NCI-H146 treated with DMSO at 0.1 percent for 48 hours (cell line): ENCODE measurements around the gene OR10P1.
A peak's percentile ranks its signal among the peaks of the same experiment; 100 is the strongest.

Experiments used
- DNase-seq: peaks from one replicate; lab custom pipeline; 2025; ENCODE audit not compliant: unreplicated experiment; lab: John Stamatoyannopoulos, UW

Gene OR10P1

GRCh38 chr12:55651299-55651683, 14.6 kb downstream of the OR10P1 start:
- DNase-seq: no peak

DNA sequence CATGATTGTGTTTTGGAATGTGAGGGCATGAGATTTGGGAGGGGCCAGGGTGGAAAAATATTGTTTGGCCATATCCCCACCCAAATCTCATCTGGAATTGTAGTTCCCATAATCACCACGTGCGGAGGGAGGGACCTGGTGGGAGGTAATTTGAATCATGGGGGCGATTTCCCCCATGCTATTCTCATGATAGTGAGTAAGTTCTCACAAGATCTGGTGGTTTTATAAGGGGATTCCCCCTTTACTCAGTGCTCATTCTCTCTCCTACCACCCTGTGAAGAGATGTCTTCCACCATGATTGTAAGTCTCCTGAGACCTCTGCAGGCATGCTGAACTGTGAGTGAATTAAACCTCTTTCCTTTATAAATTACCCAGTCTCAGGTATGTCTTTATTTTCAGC, 15.7 kb downstream of the OR10P1 start:
- DNase-seq: no peak

- DNase-seq: no peak
These were observed 16.3 kb downstream of the OR10P1 start for GRCh38 chr12:55653031-55653430.

DNA sequence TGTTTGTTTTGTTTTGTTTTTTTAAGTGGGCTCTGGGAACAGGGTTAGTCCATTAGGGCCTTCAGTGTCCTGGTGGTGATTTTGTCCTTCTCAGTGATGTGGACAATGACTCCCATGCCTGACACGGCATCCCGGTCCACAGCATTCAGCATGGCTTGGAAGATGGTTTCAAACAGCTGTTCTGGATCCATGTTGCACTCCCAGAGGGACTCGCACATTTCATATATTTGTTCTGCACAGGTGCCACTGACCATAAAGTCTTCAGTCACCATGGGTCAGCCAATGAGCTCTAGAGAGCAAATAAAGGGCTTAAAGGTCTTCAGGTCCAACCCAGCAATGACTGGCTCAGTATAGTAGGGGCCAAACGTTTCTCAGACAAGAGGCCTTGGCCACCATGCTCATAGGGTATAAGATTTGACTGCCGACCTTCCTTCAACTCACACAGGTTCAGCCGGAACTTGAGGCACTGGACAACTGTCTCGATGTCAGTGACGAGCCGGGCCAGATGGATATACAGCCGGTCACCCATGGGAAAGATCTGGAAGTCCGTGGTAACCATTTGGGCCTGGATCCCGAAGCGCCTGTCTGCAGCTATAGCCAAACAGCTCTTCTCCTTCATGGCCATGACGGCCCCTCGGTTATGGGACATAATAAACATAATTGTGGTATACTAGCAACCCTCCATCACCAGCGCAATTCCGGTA, 18.0 kb downstream of the OR10P1 start:
- no peak for DNase-seq

GRCh38 chr12:55657212-55657611, 20.5 kb downstream of the OR10P1 start:
- DNase-seq: no peak

DNA sequence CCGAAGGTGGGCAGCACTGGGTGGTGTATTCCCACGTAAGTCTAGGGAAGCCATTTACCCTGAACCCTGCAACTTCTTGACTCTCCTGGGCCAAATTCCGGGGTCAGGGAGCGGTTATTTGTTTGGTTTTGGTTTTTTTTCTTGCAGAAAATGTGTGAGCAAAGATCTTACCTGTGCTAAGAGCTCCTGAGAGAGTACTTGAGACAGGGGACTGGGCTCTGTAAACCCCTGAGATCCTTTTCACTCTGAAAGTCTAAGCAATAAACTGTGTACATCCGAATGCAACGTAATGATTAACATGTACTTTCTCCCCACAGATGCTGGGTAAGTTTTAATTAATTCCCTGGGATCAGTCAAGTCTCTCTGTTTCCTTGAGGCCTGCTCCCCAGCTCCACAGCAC, 21.5 kb downstream of the OR10P1 start:
- DNase-seq: no peak

DNA sequence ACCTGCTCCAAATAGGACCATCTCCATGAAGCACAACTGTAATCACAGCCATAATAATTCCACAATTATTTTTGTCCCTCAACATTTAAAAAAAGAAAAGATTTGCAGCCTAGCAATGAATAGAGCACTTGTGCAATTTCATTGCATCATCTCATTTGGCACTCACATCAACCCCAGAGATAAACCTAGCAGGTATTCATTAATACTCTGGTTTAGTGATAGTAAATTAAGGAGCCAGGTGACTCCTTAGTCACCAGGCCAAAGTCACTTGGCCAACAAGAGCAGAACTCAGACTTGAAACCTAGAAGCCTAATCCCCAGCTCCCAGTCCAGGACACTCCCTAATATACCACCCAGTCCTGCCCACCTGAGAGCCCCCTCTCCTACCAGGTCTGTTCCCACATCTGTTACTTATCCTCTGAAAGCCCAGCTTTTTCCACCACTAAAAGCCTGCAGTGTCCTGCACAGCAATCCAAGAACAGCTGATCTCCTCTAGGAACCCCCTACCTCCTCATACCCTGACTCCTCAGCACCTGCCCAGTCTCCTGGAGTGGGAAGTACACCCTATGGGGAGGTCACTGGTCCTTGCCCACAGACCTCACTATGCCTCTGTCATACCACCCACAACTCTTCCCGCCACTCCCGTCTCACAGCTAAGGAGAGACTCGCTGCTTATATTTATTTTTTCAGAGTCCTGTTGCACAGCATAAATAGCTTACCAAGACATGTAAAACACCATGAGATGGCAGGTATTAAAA, 22.1 kb downstream of the OR10P1 start:
- DNase-seq: no peak

DNA sequence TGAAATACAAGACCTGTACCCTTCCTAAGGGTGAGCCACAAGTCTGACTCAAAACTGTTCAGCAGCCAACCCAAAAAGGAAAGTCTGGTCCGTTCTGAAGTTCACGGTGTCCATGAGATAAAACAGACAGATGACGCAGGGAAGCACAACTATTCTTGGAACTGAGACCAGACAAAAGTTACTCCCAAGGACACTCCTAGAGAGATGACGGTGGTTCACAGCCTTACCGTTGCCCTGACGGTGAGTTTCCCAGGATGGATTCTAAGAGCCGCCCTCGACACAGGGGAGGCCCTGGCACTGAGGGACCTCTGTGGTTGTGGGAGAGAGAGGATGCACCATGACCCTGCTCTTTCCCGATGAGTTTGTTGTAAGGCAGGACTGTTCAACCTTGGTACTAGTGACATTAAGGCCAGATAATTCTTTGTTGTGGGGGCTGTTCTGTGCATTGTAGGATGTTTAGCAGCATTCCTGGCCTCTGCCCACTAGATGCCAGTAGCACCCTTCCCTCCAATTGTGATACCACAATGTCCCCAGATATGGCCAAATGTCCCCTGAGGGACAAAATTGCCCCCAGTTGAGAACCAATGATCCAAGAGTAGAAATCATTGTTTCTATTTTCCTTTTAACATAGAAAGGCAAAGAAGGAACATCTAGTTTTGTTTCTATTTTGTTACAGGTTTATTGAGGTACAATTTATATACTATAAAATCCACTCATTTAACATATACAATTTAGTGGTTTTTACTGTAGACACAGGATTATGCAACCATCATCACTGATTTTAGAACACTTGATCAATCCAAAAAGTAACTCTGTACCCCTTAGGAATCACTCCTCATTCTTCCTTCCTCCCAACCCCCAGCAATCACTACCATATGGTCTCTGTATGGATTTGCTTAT, 23.0 kb downstream of the OR10P1 start:
- peak; percentile 7 for DNase-seq

DNA sequence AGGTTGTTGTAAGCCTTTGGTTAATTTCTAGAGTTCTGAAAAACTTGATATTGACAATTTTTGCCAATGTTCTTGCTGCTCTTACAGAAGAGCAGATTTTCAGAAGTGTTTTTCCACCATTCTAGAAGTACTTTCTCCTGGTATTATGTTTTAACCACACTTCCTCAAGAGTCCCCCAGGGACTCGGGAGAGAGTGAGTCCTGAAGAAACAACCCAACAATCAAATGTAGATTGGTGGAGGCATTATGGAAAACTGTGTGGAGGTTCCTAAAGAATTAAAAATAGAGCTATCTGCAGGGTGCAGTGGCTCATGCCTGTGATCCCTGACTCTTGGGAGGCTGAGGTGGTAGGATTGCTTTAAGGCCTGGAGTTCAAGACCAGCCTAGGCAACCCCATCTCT, 26.7 kb downstream of the OR10P1 start:
- no peak for DNase-seq

DNA sequence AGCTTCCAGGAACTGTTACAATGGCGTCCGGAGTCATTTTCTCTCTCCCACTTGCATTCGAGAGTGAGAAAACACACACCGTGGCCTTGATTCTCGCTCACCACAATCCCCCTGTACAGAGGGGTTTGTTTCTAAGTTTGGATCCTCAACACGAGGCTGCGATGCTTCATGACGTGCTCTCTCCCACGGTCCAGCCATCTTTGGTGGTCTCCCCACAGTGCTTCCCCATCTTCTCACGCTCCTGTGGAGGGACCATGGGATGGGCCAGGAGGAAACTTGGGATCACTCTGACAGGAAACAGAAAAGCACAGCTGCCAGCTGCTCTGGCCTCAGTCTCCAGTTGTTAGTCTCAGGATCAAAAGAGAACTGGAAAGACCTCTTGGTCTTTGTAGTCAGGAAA, 28.1 kb downstream of the OR10P1 start:
- no peak for DNase-seq

DNA sequence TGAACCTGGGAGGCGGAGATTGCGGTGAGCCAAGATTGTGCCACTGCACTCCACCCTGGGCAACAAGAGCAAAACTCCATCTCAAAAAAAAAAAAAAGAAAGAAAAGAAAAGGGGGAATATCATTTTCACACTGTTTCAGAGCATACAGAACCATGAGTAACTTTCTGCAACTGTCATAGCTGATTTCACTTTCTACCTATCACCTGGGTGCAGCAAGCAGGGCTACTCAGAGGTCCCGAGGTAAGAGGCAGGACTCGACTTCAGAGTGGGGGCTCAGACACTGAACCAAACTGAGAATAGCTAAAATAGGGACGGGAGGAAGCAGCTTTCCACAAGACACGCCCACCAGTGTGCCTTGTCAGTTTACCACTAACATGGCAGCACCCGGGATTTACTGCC, 29.8 kb downstream of the OR10P1 start:
- no peak for DNase-seq

DNA sequence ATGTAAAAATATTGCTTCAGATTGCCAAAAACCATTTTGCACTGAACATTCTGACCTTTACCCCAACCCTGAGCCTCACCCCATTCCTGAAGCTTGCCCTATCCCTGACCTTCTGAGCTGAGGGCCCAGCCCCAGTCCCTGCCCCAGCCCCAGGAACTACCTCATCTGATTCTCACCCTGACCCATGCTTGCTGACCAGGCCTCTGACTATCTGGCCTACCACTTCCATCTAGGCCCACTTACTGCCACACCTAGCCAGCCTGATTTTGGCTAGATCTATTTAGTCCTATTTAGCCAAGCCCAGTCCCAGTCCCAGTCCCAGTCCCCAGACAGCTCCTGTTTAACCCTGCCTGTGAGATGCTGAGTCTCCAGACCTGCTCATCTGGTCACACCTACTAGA, 33.6 kb downstream of the OR10P1 start:
- no peak for DNase-seq

- DNase-seq: no peak
These were observed 35.1 kb downstream of the OR10P1 start for GRCh38 chr12:55671746-55672145.

- DNase-seq: no peak
These were observed 36.9 kb downstream of the OR10P1 start for GRCh38 chr12:55673638-55674037.

DNA sequence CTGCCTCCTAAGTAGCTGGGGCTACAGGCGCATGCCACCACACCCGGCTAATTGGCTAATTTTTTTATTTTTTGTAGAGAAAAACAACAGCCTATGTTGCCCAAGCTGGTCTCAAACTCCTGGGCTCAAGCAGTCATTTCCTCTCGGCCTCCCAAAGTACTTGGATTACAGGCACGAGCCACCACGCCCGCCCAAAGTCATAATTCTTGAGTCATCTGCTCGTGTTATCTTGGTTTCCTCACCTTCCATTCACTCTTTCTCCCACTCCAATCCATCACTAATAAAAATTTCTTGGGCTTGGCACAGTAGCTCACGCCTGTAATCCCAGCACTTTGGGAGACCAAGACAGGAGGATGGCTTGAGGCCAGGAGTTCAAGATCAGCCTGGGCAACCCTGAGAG, 39.0 kb downstream of the OR10P1 start:
- DNase-seq: no peak

- DNase-seq: no peak
These were observed 40.0 kb downstream of the OR10P1 start for GRCh38 chr12:55676707-55677106.

DNA sequence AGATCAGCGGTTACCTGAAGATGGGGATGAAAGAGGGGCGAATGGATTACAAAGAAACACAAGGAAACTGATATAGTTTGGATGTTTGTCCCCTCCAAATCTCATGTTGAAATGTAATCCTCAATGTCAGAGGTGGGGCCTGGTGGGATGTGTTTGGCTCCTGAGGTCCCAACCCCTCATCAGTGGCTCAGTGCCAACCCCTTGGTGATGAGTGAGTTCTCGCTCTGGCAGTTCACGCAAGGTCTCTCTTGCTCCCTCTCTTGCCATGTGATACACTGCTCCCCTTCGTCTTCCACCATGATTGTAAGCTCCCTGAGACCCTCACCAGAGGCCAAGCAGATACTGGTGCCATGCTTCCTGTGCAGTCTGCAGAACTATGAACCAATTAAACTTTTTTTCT, 43.0 kb downstream of the OR10P1 start:
- DNase-seq: no peak

DNA sequence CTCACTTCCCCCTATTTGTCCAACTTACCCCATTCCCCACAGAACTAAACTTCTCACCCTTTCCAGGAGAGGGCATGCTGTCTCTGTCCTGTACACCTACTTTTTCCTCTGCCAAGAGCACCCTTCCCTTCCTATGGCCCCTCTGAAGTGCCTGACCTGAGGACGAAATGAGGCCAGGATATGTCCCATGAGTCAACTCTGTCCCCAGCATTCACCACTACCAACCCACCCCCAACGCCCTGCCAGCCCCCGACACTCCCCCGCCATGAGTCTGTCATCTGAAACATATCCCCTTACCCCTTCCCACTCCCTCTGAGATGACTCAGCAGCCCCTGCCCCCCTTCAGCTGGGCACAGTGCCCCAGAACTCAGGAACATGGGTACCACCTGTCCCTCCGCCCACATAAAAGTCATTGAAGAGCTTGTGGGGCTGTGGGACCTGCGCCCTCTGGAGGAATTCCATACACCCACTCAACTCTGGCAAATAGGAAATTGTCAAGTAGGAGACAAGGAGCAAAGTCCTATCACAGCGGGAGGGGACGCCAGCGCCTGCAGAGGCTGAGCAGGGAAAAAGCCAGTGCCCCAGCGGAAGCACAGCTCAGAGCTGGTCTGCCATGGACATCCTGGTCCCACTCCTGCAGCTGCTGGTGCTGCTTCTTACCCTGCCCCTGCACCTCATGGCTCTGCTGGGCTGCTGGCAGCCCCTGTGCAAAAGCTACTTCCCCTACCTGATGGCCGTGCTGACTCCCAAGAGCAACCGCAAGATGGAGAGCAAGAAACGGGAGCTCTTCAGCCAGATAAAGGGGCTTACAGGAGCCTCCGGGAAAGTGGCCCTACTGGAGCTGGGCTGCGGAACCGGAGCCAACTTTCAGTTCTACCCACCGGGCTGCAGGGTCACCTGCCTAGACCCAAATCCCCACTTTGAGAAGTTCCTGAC, 44.7 kb downstream of the OR10P1 start:
- no peak for DNase-seq

- no peak for DNase-seq
These were observed 45.5 kb downstream of the OR10P1 start for GRCh38 chr12:55682087-55682796.

GRCh38 chr12:55683676-55684075, 47.0 kb downstream of the OR10P1 start:
- no peak for DNase-seq
